NT2/D1 (cell line): Measurements from ENCODE around the gene NLGN1.

ENCODE experiments used
- DNase-seq: peaks from one replicate; pipeline ENCODE4 v3.0.0-alpha.2; 2011; ENCODE audit warnings: low read depth, low spot score
- H3K27me3 ChIP-seq: 2 replicates; pipeline ENCODE4 v1.6.0; 2011; ENCODE audit warnings: mild to moderate bottlenecking; ENCODE audit not compliant: insufficient read length, insufficient read depth
- H3K36me3 ChIP-seq: 2 replicates; pipeline ENCODE4 v1.6.1; 2011; ENCODE audit warnings: mild to moderate bottlenecking, low read length, mixed read lengths; ENCODE audit not compliant: insufficient read depth, insufficient read length
- H3K4me1 ChIP-seq: 2 replicates; pipeline ENCODE4 v1.5.1; 2011; ENCODE audit not compliant: insufficient read depth, insufficient read length
- H3K4me3 ChIP-seq: 2 replicates; pipeline ENCODE4 v1.5.1; 2011; ENCODE audit warnings: low read depth; ENCODE audit not compliant: insufficient read length
- H3K9ac ChIP-seq: 2 replicates; pipeline ENCODE4 v1.6.0; 2011; ENCODE audit warnings: low read depth; ENCODE audit not compliant: insufficient read length
- H3K9me3 ChIP-seq: 2 replicates; pipeline ENCODE4 v1.5.1; 2011; ENCODE audit warnings: mild to moderate bottlenecking, low read length; ENCODE audit not compliant: insufficient read depth
- SUZ12 ChIP-seq: IDR thresholded peaks from 2 replicates; pipeline ENCODE4 v1.6.1; 2011; ENCODE audit not compliant: insufficient read length, insufficient read depth; ENCODE audit errors: extremely low read depth
- YY1 ChIP-seq: IDR thresholded peaks from 2 replicates; pipeline ENCODE4 v1.6.1; 2011; ENCODE audit not compliant: insufficient read length, insufficient read depth
- ZNF274 ChIP-seq: IDR thresholded peaks from 2 replicates; pipeline ENCODE4 v1.6.1; 2011; ENCODE audit warnings: mild to moderate bottlenecking, low read depth, low read length

NLGN1 gene

DNA sequence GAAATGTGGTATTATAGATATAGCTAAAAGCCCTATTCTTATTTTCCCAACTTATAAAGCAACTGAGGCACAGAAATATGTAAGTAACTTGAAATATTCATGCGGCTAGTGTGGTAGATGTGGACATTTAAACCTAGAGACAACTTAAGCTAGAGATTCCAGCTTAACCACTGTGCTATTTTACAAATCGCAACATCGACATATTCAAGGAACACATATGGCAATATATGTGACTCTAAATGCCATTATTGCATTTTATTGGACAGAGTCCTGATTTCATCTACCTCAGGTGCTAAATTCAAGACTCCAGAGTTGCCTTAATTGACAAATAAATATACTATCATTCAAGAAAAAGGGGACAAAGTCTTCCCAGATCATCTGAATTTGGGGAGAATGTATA lies 442.3 kb downstream of the NLGN1 start:
- Histone ChIP-seq H3K9ac (no peak overlapping the region), H3K9me3 (peaks cover 8% of the 10 kb centered on the region; the same call in 1 of the 2 replicates), H3K36me3 (no peaks in the 10 kb centered on the region), H3K4me3 (no peak overlapping the region), H3K27me3 (no peaks in the 10 kb centered on the region), H3K4me1 (no peaks in the 10 kb centered on the region)
- TF ChIP-seq ZNF274 = no peak
- TF ChIP-seq SUZ12 = no peak
- TF ChIP-seq YY1 = no peak
- no peak for DNase-seq

DNA sequence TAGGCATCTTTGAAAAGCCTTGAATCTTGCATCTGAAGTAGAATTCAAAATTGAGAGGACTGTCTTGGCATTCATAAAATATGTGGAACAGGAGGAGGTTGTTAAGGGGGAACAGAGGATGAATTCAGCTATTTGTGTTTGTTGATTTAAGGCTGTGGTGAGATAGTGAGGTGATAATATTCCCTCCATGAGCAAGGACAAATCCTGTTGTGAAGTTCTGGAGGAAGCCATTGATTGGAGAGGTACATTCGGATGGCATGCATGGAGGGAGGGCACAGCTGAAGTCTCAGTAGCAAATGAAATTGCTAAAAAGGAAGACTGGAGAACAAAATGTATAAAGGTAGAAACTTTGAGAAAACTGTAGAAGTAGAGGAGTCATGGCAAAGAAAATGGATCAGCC lies 443.8 kb downstream of the NLGN1 start:
- no peak for DNase-seq
- H3K9ac ChIP-seq = no peak overlapping the region
- H3K4me3 ChIP-seq = no peak overlapping the region
- no peaks in the 10 kb centered on the region for H3K36me3 ChIP-seq
- no peaks in the 10 kb centered on the region for H3K27me3 ChIP-seq
- TF ChIP-seq YY1 = no peak
- TF ChIP-seq ZNF274 = no peak
- TF ChIP-seq SUZ12 = no peak
- H3K9me3 ChIP-seq = peaks cover 8% of the 10 kb centered on the region; the same call in 1 of the 2 replicates
- H3K4me1 ChIP-seq = no peaks in the 10 kb centered on the region

DNA sequence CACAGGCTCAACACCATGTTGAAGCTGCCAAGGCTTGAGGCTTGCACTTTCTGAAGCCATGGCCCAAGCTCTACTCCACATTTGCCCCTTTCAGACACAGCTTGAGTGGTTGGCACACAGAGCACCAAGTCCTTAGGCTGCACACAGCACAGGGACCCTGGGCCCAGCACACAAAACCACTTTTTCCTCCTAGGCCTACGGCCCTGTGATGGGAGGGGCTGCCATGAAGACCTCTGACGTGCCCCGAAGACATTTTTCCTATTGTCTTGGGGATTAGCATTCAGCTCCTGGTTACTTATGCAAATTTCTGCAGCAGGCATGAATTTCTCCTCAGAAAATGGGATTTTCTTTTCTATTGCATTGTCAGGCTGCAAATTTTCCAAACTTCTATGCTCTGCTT lies 445.5 kb downstream of the NLGN1 start:
- peak; percentile 8 for DNase-seq
- Histone ChIP-seq H3K4me1 (no peaks in the 10 kb centered on the region), H3K4me3 (no peak overlapping the region), H3K9ac (no peak overlapping the region), H3K9me3 (peaks cover 8% of the 10 kb centered on the region; the same call in 1 of the 2 replicates), H3K36me3 (no peaks in the 10 kb centered on the region), H3K27me3 (no peaks in the 10 kb centered on the region)
- TF ChIP-seq SUZ12 = no peak
- no peak for TF ChIP-seq YY1
- TF ChIP-seq ZNF274 = no peak

DNA sequence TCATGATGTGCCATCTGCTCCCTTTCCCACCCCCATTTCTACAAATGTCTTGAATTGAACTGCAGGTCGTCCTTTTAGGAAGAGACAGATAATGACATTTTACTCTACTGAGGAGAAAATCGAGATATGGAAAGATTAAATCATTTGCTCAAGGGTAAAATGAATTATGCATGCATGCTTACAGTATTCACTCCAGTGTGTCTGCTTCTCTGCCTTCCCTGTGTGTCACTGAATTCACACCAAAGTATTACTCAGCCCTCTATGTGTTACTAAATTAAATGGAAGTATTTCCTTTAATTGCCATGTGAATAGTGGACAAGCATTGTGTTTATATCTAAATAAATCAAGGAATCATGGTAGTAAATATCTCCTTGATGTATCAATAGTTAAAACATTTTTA lies 449.0 kb downstream of the NLGN1 start:
- TF ChIP-seq SUZ12 (no peak), YY1 (no peak), ZNF274 (no peak)
- no peaks in the 10 kb centered on the region for H3K36me3 ChIP-seq
- no peak overlapping the region for H3K9ac ChIP-seq
- H3K9me3 ChIP-seq = peaks cover 8% of the 10 kb centered on the region; the same call in 1 of the 2 replicates
- H3K4me1 ChIP-seq = no peaks in the 10 kb centered on the region
- H3K27me3 ChIP-seq = no peaks in the 10 kb centered on the region
- no peak overlapping the region for H3K4me3 ChIP-seq
- DNase-seq = no peak

DNA sequence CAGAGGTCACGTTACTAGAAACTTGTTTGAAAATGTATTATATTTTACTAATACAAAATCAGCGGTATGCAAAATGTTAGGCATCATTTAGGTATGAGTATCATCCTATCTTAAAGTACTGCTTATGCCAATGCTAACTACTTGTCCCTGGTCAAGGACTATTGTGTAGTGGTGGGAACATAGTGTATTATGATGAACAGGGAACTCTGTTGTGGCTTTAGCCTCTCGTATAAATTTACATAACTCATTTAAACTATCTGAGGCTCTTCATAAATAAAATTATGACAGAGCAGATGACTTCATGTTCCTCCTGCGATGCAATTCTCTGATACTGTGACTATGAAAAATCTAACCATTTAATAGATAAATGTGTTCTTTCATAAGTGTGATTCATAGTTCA lies 451.9 kb downstream of the NLGN1 start:
- no peak for DNase-seq
- H3K27me3 ChIP-seq = no peaks in the 10 kb centered on the region
- TF ChIP-seq SUZ12 (no peak), ZNF274 (no peak), YY1 (no peak)
- H3K36me3 ChIP-seq = no peaks in the 10 kb centered on the region
- no peak overlapping the region for H3K4me3 ChIP-seq
- H3K9me3 ChIP-seq = no peaks in the 10 kb centered on the region
- no peak overlapping the region for H3K9ac ChIP-seq
- no peaks in the 10 kb centered on the region for H3K4me1 ChIP-seq

DNA sequence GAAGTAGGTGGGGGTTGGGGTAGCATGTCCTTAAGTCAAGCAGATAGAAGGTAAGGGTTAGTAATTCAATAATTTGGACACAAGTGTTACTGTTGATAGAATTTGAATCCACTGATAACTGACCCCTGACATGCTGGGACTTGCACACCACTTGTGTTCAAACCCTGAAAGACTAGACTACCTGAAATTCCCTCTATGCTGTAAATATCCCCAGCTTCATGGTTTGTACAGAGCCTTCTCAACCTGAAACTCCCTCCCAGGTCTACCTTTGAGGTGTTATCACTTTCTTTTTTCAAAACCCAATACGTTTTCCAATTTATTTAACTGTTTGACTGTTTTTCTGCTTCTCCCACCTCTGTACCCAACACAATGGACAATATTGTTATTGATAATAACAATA lies 459.6 kb downstream of the NLGN1 start:
- Histone ChIP-seq H3K4me3 (no peak overlapping the region), H3K4me1 (no peaks in the 10 kb centered on the region), H3K9ac (no peak overlapping the region), H3K27me3 (no peaks in the 10 kb centered on the region), H3K9me3 (no peaks in the 10 kb centered on the region), H3K36me3 (no peaks in the 10 kb centered on the region)
- no peak for DNase-seq
- TF ChIP-seq ZNF274 (no peak), SUZ12 (no peak), YY1 (no peak)

DNA sequence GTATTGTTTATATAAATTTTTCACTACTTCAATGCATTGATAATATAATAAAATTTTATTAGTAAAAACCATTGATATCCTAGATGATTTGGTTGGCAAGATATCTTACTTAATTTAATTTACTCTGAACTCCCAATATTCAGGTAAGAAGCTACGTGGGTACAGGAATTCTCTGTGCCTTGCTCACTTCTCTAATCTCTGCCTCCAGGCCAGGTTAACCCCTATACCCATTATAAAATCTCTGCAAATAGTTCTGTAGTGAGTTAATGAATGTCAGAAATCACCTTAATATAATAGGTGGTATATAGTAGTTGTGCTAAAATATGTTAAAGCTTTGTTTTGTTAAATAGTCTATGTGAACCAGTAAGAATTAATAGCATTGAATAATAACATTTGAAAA lies 465.2 kb downstream of the NLGN1 start:
- Histone ChIP-seq H3K4me3 (no peak overlapping the region), H3K27me3 (no peaks in the 10 kb centered on the region), H3K36me3 (no peaks in the 10 kb centered on the region), H3K9ac (no peak overlapping the region), H3K4me1 (no peaks in the 10 kb centered on the region), H3K9me3 (no peaks in the 10 kb centered on the region)
- TF ChIP-seq ZNF274 (no peak), YY1 (no peak), SUZ12 (no peak)
- DNase-seq = no peak
